ENCODE results near the gene OGN.
"Not testable (repeated sequence)": the region's sequence is repeated elsewhere in the genome, so short reads cannot be mapped to it uniquely, and the experiment has no call there.

OGN gene

GRCh38 chr9:92422611-92423338 is 18.4 kb upstream of the OGN start:
- TF ChIP-seq ZFX (IDR thresholded peaks at IDR 0.05) (no peak), CTCF (conservative IDR thresholded peaks at IDR 0.05) (no peak)
- H3K27ac ChIP-seq: no peak overlapping the region

GRCh38 chr9:92414566-92414965 is 10.2 kb upstream of the OGN start:
- no peak overlapping the region for H3K27ac ChIP-seq
- TF ChIP-seq CTCF (conservative IDR thresholded peaks at IDR 0.05) (no peak), ZFX (IDR thresholded peaks at IDR 0.05) (no peak)

DNA sequence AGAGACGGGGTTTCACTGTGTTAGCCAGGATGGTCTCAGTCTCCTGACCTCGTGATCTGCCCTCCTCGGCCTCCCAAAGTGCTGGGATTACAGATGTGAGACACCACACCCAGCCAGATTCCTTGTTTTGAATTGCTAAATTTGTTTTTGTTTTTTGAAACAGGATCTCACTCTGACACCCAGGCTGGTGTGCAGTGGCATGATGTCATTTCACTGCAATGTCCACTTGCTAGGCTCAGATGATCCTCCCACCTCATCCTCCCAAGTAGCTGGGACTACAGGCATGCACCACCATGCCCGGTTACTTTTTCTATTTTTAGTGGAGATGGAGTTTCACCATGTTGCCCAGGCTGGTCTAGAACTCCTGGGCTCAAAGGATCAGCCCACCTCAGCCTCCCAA is 6.8 kb upstream of the OGN start:
- H3K27ac ChIP-seq: not testable (repeated sequence)

GRCh38 chr9:92408747-92409478 is 4.5 kb upstream of the OGN start:
- no peak overlapping the region for H3K27ac ChIP-seq
- no peak for TF ChIP-seq ZFX (IDR thresholded peaks at IDR 0.05)
- no peak for TF ChIP-seq CTCF (conservative IDR thresholded peaks at IDR 0.05)

DNA sequence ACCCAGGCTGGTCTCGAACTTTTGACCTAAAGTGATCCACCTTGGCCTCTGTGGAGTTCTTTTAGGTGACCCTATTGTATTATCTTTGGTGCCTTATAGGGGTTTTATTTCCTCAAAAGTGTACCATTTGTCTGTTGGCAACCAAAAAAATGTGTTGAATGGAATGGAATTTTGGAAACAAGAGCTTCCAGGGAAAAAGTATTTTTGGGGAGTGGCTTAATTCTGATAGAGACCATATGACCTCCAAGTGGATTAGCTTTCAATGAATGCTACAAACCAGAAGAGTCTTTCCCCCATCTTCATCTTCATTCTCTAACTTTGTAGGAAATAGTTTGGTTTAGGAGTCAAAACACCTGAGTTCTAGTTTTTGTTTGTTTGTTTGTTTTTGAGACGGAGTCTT is 3.4 kb upstream of the OGN start:
- H3K27ac ChIP-seq: no peak overlapping the region
- no peak for TF ChIP-seq CTCF (conservative IDR thresholded peaks at IDR 0.05)
- no peak for TF ChIP-seq ZFX (IDR thresholded peaks at IDR 0.05)

DNA sequence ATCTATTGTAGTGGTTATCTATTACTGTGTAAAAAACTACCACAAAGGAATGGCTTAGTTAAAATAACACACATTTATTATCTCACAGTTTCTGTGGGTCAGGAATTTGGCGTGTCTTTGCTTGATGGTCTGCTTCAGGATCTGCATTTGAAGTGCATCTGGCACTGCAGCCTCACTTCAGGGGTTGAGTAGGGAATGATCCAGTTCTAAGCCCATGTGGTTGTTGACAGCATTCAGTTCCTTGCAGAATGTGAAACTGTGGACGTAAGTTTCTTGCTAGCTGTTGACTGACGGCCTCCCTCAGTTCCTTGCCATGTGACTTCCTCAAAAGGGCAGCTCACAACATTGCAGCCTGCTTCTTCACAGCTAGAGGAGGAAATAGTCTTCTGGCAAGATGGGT is 2.1 kb upstream of the OGN start:
- no peak overlapping the region for H3K27ac ChIP-seq
- TF ChIP-seq CTCF (conservative IDR thresholded peaks at IDR 0.05) (no peak), ZFX (IDR thresholded peaks at IDR 0.05) (no peak)

DNA sequence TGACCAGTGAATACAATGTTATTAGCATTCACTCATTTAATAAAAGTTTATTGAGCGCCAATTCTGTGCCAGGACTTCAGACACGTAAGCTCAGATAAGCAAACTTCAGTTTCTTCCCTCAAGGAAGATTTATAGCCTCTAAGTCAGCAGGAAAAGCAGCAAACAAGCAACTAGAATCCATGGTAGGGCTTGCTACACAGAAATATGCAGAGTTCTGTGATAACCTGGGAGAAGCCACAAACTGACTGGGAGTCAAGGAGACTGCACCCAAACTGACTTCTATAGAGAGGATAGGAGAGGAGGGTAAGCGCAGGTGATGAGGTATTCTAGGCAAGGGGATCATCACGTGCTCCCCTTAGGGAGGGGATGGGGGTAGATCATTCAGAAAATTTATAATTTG is 1.4 kb upstream of the OGN start:
- TF ChIP-seq ZFX (IDR thresholded peaks at IDR 0.05) (no peak), CTCF (conservative IDR thresholded peaks at IDR 0.05) (no peak)
- H3K27ac ChIP-seq: no peak overlapping the region

Data from C4-2B (cell line).